GM12801 (cell line): ENCODE measurements around the gene PRTFDC1.

ENCODE experiments used
- CTCF ChIP-seq: IDR thresholded peaks from one replicate; pipeline ENCODE4 v1.5.1; 2011; ENCODE audit warnings: control low read depth; ENCODE audit not compliant: insufficient read length; ENCODE audit errors: extremely low read depth

The PRTFDC1 gene

DNA sequence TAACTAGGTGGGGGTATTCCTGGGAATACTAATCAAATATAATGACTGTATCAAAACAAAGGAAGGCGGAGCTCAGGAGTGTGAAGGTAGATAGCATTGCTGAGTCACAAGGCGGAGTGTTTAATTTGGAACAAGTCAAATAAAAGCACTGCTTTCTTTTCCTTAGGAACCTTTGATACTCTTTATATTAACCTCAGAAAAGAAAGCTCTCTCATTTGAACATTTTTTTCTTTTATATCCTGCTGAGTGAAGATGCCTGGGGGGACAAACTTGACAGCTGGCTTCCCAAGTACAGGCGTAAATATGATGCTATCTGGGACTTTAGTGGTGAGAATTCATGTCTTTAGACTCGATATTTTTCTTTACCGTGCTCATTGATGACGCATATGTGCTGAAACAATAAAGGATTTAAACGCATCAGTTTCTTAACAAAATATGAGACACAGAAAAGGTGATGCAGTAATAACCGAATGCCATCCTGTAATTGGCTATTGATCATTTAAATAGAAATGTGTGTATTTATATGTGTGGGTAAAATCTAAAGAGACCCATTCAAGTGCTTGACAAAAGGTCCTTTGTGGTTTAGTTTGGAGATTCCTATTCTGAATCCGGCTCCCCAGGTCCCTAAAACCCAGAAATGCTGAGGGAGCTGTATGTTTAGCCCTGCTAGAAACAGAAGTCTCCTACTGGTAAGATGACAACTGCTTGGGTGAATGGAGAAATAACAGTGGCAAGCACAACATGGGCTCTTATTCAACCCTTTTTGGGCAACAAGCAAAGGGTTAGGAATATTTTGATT lies 102.7 kb downstream of the PRTFDC1 start:
- TF ChIP-seq CTCF: no peak

- no peak for TF ChIP-seq CTCF
These were observed 103.4 kb downstream of the PRTFDC1 start for GRCh38 chr10:24849051-24849450.

DNA sequence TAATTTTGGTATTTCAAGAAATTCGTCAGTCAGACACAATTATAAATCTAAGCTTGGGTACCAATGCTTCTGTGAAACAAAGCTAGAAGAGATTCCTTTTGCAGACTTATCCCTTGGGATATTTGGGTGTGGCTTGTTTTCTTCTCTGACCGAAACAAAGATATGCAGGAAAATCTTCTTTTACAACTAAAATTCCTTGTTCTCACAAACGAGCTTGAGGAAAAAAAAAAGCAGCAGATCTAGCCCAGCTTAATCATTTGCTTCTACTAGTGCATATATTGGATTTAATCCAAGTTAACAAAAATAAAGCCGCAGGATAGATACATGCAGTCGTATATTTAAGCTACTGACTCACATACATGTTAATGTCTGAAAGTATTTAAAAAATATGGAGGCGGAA lies 104.2 kb downstream of the PRTFDC1 start:
- TF ChIP-seq CTCF: no peak

DNA sequence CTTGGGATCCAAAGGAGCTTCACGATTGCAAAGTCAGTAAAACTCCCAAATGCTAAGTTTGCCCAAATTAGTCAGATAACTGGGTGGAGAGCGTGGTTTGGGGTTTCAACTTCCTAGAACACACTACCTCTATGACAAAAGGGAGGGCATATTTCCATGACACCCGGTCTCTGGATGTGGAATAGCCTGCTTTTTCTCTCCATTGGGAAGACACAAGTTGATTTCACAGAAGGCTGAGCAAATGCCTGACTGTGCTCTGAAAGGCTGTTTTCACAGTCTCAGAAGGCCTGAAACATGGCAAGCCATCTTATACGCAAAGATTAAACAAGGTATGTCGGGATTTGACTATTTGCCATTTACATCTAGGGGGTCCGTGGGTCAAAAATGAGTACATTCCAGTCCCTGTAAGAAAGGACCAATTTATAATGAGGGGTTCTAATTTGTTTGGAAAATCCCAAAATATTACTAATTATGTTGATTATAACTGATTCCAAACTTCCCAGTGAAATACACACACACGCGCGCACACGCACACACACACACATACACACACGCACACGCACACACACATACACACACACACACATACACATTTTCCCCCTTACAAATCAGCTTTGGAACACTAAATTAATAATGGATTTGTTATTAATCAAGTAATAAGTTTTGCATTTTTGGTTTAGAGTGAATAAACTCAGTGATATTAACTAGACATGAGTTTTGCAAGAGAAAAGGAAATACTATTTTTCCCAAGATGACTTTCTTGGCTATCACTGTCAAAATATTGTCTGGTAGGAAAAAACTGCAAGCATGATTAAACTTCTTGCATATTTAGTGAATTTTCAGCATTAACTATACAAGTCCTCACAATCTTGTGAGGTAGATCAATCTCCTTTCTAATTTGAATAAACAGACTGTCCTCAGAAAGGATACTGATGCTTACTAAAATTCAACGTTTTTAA lies 105.0 kb downstream of the PRTFDC1 start:
- no peak for TF ChIP-seq CTCF

- TF ChIP-seq CTCF: no peak
These were observed 107.7 kb downstream of the PRTFDC1 start for GRCh38 chr10:24844742-24845141.

DNA sequence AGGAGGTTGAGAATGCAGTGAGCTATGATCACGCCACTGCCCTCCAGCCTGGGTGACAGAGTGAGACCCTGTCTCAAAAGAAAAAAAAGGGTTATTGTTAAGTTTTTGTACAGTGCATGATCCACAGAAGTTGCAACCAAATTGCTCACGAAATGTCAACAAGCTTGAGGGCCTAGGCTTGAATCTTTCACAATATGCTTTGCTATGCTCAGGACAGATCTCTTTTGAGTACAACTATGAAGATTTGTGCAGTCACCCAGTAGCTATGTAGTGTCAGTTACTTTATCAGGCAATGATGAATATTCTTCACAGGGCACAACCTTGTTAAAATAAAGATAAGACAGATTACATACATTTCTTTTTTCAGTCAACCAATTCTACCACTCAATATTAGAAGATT lies 109.2 kb downstream of the PRTFDC1 start:
- TF ChIP-seq CTCF: no peak

DNA sequence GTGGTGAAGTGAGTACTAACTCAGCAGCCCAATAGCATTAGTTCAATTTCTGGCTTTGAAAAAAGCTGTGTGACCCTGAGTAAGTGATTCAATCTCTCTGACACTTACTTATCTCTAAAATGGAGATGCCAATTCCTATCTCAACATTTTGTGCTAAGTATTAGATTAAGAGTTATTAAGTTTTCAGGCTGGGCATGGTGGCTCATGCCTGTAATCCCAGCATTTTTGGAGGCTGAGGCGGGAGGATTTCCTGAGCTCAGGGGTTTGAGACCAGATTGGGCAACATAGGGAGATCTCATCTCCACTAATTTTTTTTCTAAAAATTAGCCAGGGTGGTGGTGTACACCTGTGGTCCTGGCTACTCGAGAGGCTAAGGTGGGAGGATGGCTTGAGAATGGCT lies 109.5 kb downstream of the PRTFDC1 start:
- no peak for TF ChIP-seq CTCF
